GM21528 (cell line): ENCODE results near the gene MTRF1.

ENCODE experiments used
- ATAC-seq: cut with Tn5 transposase; IDR thresholded peaks from one replicate; pipeline ENCODE4 v1.9.1; 2021; ENCODE audit warnings: mild to moderate bottlenecking, moderate library complexity; ENCODE audit not compliant: unreplicated experiment, low FRiP score

MTRF1 gene, protein sequence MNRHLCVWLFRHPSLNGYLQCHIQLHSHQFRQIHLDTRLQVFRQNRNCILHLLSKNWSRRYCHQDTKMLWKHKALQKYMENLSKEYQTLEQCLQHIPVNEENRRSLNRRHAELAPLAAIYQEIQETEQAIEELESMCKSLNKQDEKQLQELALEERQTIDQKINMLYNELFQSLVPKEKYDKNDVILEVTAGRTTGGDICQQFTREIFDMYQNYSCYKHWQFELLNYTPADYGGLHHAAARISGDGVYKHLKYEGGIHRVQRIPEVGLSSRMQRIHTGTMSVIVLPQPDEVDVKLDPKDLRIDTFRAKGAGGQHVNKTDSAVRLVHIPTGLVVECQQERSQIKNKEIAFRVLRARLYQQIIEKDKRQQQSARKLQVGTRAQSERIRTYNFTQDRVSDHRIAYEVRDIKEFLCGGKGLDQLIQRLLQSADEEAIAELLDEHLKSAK

DNA sequence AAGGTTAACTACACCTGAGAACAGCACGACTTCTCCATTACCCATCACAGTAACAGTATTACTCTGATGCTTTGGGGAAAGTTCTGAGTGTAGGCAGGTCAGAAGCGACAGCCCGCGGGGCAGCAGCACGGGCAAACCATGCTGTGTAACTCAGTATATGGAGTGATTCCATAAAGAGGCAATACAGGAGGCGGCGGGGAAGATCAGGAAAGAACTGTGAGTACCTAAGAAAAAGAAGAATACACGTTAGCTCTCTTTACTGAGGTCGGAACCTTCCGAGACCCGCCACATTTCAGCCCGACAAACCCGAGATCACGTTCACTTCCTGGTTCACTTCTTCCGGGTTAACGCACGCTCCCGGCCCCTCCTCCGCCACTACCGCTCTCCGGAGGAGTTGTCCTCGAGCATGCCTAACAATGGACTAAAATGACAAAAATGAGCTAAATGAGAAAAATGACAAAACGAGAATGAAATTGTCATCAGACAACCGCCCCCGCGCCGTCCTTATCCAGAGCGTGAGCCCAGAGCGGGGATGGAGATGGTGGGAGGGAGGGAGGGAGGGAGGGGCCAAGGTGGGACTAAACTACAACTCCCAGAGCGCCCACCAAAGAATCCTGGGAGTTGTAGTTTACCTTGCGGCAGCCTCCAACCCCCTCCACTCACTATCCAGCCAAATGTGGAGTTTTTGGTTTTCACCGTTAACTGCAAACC is at the start of gene MTRF1:
Gene MTRF1 (minus strand): TSS at position 316 of the 711 bp plus-strand sequence. CDS start 2,669 bp downstream, outside the sequence.
- ATAC-seq = peak; percentile 96

DNA sequence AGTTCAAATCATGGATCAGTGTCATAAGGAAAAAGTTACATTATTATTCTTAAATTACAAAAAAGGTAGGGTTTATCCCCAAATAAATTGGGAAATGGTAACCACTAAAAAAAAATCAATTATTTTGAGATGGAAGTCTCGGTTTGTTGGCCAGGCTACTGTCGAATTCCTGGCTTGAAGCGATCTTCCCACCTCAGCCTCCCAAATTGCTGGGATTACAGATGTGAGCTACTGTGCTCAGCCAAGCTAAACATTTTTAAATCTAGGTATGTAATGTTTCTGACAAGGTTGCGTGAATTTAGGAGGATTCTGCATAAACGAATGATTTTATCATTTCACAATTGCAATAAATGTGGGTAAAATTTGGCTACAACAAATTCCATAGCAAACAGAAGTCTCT is 49.7 kb upstream of the MTRF1 start:
- no peak for ATAC-seq

DNA sequence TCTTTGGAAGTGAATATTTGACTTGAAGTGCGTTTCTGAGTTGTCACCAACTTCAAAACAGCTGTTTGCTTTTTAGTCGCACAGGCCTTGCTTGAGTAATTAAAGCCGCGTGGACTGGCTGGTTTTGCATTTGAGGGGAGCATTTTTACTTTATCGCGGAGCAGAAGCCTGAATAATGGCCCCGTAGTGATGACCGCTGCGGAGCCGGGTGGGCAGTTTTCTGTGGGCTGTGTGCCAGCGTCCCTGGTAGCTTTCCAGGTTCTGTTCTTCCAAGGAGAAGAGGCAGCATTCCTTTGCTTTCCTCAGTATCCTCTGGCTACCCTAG is 48.8 kb upstream of the MTRF1 start:
- ATAC-seq = peak; percentile 22

DNA sequence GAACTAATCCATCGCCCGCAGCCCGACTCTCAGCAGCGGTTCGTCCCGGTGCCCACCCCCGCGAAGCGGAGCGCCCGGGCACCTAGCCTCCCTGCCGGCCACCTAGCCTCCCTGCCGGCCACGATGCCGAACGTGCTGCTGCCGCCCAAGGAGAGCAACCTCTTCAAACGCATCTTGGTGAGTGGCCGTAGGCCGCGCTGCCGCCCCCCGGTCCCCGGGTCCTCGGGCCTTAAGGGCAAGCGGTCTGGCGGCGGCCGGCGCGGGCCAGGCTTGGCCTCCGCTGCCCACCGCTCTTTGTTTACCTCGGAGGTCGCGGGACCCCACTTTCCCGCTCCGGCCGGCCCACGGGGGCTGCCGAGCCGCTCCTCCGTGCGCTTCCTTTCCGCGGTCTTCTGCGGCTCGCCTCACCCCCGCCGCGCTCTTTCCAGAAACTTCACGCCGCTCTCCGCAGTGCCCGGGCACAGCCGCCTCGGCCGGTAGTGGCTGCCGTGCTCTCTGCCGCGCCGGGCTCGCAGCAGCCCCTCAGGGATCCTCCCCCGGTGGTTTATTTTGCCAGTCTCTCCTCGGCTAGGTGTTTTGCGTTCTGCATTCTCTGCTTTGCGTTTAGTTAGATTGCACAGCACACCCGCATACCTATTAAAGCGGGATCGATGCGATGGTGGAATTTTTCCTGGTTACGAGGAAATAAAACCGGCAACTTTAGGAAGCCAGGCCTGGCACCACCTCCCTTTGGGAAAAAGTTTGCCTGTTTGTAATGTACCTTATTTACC is 48.2 kb upstream of the MTRF1 start:
- peak; percentile 56 for ATAC-seq

DNA sequence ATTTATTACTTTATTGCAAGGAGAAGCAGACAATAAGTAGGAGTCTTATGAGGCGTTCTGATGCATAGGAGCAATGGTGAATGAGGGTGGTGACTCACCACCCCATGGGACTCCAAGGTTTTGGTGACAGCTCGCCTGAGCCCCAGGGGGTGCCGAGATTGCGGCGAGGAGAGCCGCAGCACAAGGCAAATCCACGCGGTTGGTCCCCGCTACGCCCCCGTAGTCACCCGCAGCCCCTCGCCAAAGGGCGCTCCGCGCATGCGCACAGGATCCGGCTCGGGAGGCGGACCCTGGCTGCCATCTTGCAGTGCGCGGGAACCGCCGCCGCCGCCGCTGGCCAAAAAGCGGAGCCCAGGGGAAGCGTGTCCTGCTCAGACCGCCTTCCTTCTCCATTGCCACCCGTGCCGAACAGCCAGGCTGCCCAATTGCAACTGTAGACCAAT is 47.6 kb upstream of the MTRF1 start, which contains the start of gene NAA16:
Gene NAA16 (plus strand): TSS at position 305 of the 443 bp plus-strand sequence. CDS start 262 bp downstream, outside the sequence.
- peak; percentile 72 for ATAC-seq

DNA sequence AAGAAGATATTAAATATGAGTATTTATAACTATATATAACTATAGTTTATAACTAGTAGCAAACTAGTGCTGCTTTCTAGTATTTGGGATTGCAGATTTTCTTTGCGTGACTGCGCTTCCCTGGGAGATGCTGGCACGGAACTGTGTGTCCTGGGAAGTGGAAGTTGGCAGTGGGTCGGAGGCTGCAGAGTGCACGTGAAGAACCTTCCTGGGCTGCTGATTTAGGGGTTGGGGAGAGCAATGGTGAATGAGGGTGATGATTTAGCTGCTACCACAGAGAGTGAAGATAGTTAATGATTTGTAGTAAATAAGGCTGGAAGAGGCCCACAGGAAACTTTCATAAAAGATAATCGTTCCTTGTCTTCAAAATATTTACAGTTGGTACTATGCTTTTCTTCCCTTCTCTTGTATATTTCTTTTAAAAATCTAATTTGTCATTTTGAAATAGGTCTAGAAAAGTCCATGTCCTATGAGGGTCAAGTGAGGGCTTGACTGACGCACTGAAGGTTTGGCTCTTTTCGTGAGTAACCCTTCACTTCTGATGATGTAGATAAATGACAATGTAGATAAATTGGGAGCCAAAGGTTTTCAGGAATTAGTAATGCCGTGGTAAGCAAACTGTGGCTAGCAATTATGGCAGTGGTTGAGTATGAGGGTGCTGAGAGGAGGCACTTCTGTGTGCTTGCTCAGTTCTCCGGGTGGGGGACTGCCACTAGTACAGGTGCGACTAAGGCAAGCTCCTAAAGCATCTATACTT is 44.7 kb upstream of the MTRF1 start:
- ATAC-seq = no peak

DNA sequence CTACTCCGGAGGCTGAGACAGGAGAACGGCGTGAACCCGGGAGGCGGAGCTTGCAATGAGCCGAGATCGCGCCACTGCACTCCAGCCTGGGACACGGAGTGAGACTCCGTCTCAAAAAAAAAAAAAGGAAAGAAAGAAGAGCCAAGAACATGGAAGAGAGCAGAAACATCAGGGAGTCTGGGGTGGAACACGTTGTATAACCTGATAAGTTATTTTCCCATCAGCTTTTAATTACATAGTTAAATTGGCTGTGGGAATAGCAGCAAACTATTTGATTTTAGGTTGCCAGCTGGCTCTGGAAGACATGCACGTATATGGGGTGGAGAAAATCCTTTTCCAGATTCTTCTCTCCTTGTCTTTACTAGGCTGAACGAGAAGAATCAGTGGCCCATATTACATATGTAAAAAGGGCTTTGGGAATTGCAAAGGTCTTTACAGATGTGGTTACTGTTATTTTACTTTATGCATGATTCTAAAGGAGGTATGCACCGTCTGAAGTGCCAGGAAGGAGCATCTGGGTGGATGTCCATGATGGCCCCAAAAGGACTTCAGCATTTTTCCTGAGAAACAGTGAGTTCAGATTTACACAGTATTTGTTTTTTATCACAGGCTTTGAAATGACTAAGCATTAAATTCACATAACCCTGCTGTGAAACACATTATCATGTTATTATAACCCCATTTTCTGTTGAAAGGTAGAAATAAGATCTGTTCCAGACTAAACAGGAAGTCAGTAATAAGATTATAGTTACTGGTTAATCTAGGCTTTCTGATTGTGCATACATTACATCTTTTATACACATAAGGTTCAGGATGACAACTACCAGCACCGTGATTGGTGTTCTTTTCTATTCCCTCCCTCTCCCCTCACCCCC is 43.1 kb upstream of the MTRF1 start:
- ATAC-seq = no peak

DNA sequence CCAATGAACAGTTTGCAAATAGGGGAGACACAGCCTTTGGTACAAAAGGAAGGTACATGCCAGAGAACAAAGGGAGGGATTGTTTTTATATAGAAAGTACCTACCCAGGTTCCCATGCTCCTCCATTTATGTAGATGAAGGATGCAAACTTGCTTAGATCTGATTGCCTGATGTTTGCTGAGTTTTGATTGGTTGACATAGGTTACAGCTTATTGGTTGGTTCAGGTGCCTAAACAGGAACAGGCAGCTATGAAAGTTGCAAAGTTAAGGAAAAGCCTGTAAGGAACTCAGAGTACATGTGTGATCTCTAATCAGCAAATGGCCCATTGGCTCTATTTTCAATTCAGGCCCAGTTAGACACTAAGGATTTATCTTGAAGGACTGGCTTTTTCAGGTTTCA is 41.2 kb upstream of the MTRF1 start:
- no peak for ATAC-seq

DNA sequence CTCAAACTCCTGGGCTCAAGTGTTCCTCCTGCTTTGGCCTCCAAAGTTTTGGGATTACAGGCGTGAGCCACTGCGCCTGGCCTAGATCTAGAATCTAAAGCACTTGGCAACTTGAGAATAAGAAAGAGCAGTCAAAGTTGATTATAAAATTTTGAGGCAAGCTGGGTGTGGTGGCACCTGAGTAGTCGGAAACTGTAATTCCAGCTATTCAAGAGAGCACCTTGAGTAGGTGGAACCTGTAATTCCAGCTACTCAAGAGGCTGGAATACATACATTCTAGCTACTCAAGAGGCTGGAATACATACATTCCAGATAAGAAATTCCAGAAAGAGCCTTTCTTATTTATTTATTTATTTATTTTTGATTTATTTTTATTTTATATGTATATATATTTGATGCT is 39.4 kb upstream of the MTRF1 start:
- no peak for ATAC-seq

DNA sequence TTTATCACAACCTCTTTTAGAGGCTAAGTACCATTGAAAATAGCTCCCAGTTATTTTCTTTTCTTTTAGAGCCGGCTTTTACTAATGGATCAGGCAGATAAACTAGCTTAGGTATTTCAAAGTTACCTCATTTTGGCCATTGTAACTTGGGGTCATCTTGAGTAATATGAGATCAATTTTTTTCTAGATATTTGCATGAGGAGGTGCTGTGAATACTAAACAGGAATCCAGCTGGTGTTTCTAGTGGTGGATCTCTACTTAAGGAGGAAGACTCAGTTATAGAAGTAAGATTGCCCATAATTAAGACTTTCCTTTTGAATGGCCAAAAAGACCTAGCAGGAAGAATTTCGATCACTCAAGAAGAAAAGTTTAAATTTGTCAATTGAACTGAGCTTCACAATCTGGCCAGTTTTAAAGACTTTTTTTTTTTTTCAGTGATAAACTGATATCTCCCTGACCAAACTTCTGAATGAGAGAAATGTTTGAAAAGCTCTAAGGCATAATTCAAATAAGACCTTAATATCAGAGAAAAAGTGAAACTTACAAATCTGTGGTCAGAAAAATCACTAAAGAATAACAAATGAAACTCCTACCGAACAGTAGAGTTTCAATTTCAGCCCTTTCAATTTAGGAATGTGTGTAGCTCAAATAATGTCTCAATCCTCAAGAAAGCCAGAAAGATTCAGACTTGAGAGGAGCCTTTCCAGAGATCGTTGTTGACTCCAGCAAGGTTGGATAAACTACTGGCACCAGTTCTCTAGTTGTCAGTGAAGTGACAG is 36.1 kb upstream of the MTRF1 start:
- no peak for ATAC-seq

DNA sequence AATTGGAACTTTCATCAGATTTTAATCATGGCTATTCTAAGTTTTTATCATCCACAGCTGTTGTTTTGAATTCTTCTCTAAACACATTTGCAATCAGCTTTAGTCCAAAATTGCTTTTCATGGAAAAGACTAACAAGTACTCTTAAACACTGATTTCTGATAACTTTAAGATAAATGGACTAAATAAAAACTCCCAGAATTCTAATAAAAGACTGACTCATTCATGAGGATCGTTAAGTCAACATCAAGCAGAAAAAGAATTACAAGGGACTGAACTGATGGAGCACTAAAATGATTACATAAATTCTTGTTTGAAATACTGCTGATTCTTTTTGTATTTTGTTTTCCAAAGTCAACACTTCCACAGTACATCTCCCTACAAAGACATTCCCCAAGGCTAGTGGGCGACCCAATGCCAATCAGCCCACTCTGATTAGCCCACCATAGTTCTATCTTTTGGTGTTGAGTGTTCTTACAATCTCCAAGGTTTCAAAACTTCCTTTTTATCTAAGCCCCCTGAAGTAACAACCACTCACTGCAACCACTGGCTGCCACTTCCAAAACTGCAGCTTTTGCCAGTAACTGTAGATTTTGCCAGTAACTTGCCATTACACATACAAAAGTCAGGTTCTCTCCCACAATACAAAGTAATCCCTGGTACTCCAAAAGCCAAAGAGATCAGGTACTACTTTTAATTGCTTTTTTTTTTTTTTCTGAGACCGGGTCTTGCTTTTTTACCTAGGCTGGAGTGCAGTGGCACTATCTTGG is 33.7 kb upstream of the MTRF1 start:
- ATAC-seq = no peak

DNA sequence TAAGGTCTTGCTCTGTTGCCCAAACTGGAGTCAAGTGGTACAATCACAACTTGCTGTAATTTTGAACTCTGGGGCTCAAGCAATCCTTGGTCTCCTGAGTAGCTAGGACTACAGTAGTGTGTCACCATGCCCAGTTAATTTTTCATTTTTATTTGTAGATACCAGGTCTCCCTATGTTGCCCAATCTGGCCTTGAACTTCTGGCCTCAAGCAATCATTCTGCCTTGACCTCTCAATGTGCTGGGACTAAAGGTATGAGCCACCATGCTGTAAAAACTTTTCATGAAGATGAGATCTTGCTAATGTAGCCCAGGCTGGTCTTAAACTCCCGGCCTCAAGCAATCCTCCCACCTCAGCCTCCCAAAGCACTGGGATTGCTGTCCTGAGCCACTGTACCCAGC is 32.6 kb upstream of the MTRF1 start:
- ATAC-seq = no peak

DNA sequence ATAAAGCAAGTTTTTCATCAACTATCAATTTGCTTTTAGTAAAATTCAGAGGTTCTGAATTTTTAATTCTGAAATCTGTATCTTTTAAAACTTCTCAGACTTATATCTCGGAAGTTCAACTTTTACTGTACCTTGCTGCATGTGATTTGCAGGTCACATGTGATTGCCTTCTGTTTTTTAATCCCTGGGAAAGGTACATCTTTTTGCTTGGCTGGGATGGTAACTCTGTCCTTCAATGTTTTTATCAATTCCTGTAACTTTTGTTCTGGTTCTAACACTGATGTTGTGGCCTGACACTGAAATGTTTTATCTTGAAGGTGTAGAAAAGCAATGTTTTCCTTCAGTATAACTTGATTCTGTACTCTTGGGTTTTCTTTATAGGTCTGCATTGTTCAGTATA is 31.5 kb upstream of the MTRF1 start:
- ATAC-seq = no peak

DNA sequence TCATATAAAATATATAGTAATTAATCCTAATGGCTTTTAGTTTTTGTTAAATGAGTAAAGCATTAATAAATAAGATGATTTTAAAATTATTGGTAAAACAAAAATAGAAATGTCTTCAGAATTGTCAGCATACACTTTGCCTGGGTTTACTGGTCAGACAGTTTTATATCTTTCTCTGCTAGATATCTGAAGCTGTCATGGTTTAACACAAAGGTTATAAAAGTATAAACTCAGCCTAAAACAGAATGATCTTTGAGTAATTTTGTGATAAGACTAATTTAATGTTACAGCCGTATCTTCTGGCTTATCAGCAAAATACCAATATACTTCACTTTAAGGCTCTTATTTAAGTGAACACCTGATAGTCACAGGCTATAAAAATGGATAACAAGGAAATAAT is 29.9 kb upstream of the MTRF1 start:
- ATAC-seq = no peak

DNA sequence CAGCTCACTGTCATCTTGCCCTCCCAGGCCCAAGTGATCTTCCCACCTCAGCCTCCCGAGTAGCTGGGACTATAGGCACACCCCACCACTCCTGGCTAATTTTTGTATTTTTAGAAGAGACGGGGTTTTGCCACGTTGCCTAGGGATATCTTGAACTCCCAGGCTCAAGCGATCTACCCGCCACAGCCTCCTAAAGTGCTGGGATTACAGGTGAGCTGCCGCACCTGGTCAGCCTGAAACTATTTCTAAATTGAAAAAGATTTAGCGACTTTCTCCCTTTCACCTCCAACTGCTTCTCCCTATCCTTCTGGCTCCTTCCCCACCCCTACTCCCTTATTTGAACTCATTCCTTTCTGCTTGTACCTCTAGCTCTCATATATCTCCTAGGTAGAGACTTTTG is 27.9 kb upstream of the MTRF1 start:
- ATAC-seq = no peak

DNA sequence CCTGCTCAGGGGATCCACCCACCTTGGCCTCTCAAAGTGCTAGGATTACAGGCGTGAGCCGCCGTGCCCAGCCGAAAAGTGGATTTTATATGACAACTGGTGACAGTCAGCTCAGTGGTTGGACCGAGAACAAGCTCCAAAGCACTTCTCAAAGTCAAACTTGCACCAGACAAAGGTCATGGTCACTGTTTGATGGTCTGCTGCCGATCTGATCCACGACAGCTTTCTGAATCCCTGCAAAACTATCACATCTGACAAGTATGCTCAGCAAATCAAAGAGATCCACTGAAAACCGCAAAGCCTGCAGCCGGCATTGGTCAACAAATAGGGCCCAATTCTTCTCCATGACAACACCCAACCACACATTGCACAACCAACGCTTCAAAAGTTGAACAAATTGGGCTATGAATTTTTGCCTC is 26.1 kb upstream of the MTRF1 start:
- ATAC-seq = no peak

DNA sequence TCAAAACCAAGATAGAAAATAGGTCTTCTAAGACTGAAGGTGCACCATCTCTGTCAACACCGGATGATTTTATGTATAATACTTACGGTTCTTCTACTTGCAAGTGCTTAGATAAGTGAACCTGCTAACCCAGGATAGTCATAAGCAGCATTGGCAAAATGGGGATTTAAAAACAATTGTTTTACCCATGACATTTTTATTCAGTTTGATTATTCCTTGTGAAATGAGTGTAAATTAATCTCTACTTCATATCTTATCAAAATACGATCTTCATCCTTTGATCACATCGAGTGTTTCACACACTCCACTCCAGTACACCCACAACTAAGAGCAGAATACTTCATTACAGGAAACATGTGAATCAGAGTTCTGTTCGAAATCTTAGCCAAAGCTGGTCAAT is 23.0 kb upstream of the MTRF1 start:
- ATAC-seq = no peak
